ENCODE measurements around the gene FAM200C.

FAM200C gene

DNA sequence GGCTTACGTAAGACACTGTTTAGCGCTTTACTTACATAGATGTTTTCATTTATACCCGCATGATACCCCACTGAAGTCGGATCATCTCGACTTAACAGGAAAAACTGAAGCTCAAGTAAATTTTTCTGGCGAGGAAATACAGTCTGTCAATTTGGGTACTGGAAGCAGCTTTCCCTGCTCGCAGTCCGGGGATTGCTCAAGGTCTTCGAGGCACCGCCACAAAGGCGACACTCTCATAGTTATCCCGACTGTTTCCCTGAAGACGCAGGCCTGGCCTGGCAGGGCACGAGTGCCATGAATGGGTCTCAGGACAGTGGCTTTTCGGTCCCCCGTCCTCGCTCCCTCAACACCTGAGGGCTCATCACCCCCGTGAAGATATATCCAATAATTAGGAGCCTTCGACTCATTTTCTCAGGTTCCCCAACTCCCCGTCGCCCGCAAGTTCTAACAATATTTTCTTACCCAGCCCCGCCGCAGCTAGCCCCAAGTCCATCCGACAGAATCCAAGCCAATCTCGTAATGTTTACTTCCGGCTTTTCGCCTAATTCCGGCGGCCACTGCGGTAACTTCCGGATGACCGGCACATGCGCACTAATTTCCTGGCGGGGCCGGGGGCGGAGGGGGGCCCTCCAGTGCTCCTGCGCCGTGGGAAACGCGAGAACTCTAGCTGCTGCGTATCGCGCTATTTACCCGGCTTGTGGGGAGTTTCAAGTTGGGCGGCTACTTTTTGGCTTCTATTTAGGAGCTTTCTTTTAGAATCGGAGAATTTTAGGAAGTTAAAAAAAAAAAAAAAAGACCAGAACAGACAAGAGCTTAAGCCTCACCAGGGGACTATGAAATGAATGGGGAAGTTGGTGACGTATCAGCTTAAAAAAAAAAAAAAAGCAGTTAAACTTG, 19.0 kb upstream of the FAM200C start, which contains the start of gene SLU7:
Gene SLU7 (minus strand): TSS at position 521 of the 897 bp plus-strand sequence. CDS start 3,787 bp downstream, outside the sequence.
- Histone ChIP-seq H3K4me1 (ENCODE audit: control insufficient read depth, insufficient read depth, low read length) (peaks cover 27% of the 10 kb centered on the region), H3K27me3 (ENCODE audit: control insufficient read depth, insufficient read depth, low read length) (no peaks in the 10 kb centered on the region), H3K9ac (ENCODE audit: low read depth, low read length) (peak within 1 kb of the TSS; percentile 91), H3K9me3 (replicated peaks; ENCODE audit: low read length) (no peaks in the 10 kb centered on the region), H3K4me2 (ENCODE audit: low read length) (peak within 1 kb of the TSS; percentile 85), H3K4me3 (ENCODE audit: low read length) (peak within 1 kb of the TSS; percentile 82), H3K36me3 (ENCODE audit: insufficient read depth, low read length) (peaks cover 9% of the 10 kb centered on the region)

DNA sequence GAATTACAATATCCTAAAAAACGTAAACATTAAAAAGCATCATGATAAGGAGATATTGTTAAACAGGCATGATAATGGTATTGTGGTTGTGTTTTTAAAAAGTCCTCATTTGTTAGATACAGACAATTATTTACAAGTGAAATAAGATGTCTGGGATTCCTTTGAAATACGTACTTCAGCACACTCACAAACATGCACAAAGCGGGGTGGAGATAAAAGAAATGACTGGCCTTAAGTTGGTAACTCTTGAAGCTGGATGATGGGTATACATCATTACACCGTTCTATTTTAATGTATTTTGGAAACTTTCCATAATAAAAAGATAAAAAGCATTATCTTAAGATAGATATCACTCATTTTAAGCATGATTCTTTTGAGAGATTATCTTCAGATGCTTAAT, 1.0 kb downstream of the FAM200C start:
- peak overlapping the region; percentile 85 for H3K4me3 ChIP-seq (ENCODE audit: low read length)
- peaks cover 19% of the 10 kb centered on the region for H3K36me3 ChIP-seq (ENCODE audit: insufficient read depth, low read length)
- H3K4me1 ChIP-seq (ENCODE audit: control insufficient read depth, insufficient read depth, low read length): peaks cover 8% of the 10 kb centered on the region
- no peaks in the 10 kb centered on the region for H3K27me3 ChIP-seq (ENCODE audit: control insufficient read depth, insufficient read depth, low read length)
- no peaks in the 10 kb centered on the region for H3K9me3 ChIP-seq (replicated peaks; ENCODE audit: low read length)
- peak overlapping the region; percentile 94 for H3K4me2 ChIP-seq (ENCODE audit: low read length)
- peak overlapping the region; percentile 98 for H3K9ac ChIP-seq (ENCODE audit: low read depth, low read length)

DNA sequence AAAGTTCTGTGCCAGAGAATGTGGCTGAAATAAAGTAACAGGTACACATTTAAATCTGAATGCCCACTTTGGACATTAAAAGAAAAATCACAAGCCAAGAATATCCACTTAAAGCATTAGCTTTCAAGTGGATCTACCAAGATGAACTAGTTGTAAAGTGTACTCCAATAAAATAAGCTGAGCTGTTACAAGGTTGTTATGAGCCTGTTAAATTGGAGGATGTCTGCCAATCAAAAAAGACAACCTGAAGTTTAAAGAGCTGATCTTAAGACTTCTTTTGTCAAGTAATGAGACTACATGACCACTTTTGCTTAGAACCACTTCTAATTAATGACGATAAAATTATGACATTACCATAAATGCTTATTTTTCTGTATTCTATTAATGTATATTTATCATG, 2.4 kb downstream of the FAM200C start:
- Histone ChIP-seq H3K4me1 (ENCODE audit: control insufficient read depth, insufficient read depth, low read length) (peaks cover 8% of the 10 kb centered on the region), H3K4me2 (ENCODE audit: low read length) (no peak overlapping the region), H3K9me3 (replicated peaks; ENCODE audit: low read length) (no peaks in the 10 kb centered on the region), H3K36me3 (ENCODE audit: insufficient read depth, low read length) (peaks cover 9% of the 10 kb centered on the region), H3K4me3 (ENCODE audit: low read length) (no peak overlapping the region), H3K9ac (ENCODE audit: low read depth, low read length) (no peak overlapping the region), H3K27me3 (ENCODE audit: control insufficient read depth, insufficient read depth, low read length) (no peaks in the 10 kb centered on the region)

DNA sequence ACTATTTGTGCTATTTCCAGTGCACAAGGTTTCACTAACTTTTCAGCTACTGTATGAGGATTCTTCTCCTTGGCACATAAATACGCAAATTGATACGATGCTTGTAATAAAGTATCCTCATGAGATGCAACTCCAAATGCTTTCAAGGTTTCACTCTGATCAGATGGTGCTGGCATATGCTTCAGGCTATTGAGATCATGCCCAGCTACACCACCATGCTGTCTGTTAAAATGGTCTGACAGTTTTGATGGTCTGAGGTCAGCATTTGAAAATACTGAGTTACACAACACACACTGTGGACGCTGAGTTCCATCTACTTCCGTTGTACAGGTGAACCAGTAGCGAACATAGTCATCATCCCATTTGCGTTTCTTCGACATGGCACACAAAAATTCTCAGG, 4.7 kb downstream of the FAM200C start:
- Histone ChIP-seq H3K36me3 (ENCODE audit: insufficient read depth, low read length) (peaks cover 5% of the 10 kb centered on the region), H3K4me3 (ENCODE audit: low read length) (no peak overlapping the region), H3K4me2 (ENCODE audit: low read length) (no peak overlapping the region), H3K27me3 (ENCODE audit: control insufficient read depth, insufficient read depth, low read length) (no peaks in the 10 kb centered on the region), H3K9ac (ENCODE audit: low read depth, low read length) (no peak overlapping the region), H3K9me3 (replicated peaks; ENCODE audit: low read length) (no peaks in the 10 kb centered on the region), H3K4me1 (ENCODE audit: control insufficient read depth, insufficient read depth, low read length) (peaks cover 4% of the 10 kb centered on the region)

DNA sequence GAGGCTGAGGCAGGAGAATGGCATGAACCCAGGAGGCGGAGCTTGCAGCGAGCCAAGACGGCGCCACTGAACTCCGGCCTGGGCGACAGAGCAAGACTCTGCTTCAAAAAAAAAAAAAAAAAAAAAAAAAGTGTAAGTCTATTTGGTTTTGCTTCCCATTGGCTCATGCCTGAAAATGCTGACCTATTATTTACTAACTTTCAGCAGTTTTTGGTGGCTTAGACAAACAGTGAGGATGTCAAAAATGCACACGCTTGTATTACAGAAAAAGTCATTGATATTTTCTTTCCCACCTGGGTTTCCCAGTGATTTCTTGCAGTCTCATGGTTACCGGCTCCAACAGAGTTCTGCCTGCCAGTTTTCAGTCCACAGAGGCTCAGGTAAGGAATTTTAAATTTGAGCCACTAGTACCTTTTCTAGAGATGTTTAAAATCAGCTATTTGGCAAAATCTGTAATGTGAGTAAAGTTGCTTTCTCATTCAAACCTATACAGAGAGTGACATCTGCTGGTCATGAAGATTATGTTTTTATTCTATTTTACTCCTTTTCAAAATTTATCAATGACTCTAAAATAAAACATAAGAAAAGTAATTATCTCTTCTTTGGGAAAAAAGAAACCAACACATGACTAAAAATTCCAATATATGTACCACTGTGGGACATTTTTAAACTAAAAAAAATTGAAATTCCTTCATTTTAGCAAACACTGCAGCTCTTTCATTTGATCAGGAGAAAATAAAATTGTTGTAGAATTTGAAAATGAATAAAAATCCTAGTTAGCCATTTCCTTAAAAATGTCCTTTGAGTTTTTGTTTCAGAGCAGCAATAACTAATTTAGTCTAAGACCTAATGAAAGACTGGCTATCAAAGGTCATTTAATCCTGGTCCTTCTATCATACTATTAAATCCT, 8.8 kb downstream of the FAM200C start:
- peaks cover 5% of the 10 kb centered on the region for H3K9me3 ChIP-seq (replicated peaks; ENCODE audit: low read length)
- H3K36me3 ChIP-seq (ENCODE audit: insufficient read depth, low read length): peaks cover 5% of the 10 kb centered on the region
- H3K4me3 ChIP-seq (ENCODE audit: low read length): no peak overlapping the region
- H3K9ac ChIP-seq (ENCODE audit: low read depth, low read length): no peak overlapping the region
- no peaks in the 10 kb centered on the region for H3K4me1 ChIP-seq (ENCODE audit: control insufficient read depth, insufficient read depth, low read length)
- no peaks in the 10 kb centered on the region for H3K27me3 ChIP-seq (ENCODE audit: control insufficient read depth, insufficient read depth, low read length)
- no peak overlapping the region for H3K4me2 ChIP-seq (ENCODE audit: low read length)

DNA sequence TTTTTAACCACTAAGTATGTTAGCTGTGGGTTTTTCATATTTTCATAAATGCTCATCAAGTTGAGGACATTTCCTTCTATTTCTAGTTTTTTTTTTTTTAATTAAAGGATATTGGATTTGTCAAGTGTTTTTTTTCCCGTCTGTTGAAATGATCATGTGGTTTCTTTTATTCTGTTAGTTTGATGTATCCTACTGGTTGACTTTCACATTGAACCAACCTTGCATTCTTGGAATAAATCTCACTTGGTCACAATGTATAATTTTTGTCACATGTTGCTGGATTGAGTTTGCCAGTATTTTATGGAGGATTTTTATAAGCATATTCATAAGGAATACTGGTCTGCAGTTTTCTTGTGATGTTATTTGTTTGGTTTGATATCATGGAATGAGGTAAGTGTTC, 12.4 kb downstream of the FAM200C start:
- Histone ChIP-seq H3K4me2 (ENCODE audit: low read length) (no peak overlapping the region), H3K9me3 (replicated peaks; ENCODE audit: low read length) (peaks cover 5% of the 10 kb centered on the region), H3K9ac (ENCODE audit: low read depth, low read length) (no peak overlapping the region), H3K4me1 (ENCODE audit: control insufficient read depth, insufficient read depth, low read length) (no peaks in the 10 kb centered on the region), H3K27me3 (ENCODE audit: control insufficient read depth, insufficient read depth, low read length) (no peaks in the 10 kb centered on the region), H3K36me3 (ENCODE audit: insufficient read depth, low read length) (no peaks in the 10 kb centered on the region), H3K4me3 (ENCODE audit: low read length) (no peak overlapping the region)

DNA sequence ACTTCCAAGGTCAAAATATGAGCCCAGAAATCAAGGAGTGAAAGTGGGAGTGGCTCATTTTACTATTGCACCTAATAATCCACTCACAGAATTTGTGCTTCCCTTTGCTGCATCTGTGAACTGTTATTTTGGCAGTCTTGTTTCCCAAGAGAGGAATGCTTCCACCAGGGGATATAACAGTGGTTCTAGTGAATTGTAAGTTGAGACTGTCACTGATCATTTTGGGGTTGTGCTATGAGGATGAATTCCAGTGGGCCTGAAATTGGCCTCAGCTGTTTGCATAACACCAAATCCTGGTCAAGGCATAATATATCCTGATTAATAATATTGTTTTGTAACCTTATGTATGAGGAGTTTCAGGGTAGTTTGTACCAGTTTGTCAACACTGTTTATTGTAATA, 14.4 kb downstream of the FAM200C start:
- Histone ChIP-seq H3K9me3 (replicated peaks; ENCODE audit: low read length) (peaks cover 5% of the 10 kb centered on the region), H3K4me1 (ENCODE audit: control insufficient read depth, insufficient read depth, low read length) (no peaks in the 10 kb centered on the region), H3K4me3 (ENCODE audit: low read length) (no peak overlapping the region), H3K4me2 (ENCODE audit: low read length) (no peak overlapping the region), H3K36me3 (ENCODE audit: insufficient read depth, low read length) (no peaks in the 10 kb centered on the region), H3K9ac (ENCODE audit: low read depth, low read length) (no peak overlapping the region), H3K27me3 (ENCODE audit: control insufficient read depth, insufficient read depth, low read length) (no peaks in the 10 kb centered on the region)

DNA sequence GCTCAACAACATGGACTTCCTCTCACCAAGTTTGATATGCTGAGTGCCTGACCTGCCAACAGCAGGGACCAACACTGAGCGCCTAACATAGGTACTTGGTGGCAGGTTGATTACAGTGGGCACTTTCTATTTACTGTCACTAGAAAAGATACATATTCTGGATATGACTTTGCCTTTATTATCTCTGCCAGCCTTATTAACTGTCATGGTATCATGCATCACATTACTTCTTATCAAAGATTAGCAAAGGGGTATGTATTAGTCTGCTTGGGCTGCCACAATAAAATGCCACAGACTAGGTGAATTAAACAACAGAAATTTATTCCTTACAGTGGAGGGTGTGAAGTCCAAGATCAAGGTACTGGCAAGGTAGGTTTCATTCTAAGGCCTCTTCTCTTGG, 15.2 kb downstream of the FAM200C start:
- no peak overlapping the region for H3K9ac ChIP-seq (ENCODE audit: low read depth, low read length)
- H3K27me3 ChIP-seq (ENCODE audit: control insufficient read depth, insufficient read depth, low read length): no peaks in the 10 kb centered on the region
- H3K9me3 ChIP-seq (replicated peaks; ENCODE audit: low read length): peaks cover 5% of the 10 kb centered on the region
- H3K4me1 ChIP-seq (ENCODE audit: control insufficient read depth, insufficient read depth, low read length): no peaks in the 10 kb centered on the region
- no peak overlapping the region for H3K4me3 ChIP-seq (ENCODE audit: low read length)
- H3K36me3 ChIP-seq (ENCODE audit: insufficient read depth, low read length): no peaks in the 10 kb centered on the region
- no peak overlapping the region for H3K4me2 ChIP-seq (ENCODE audit: low read length)

DNA sequence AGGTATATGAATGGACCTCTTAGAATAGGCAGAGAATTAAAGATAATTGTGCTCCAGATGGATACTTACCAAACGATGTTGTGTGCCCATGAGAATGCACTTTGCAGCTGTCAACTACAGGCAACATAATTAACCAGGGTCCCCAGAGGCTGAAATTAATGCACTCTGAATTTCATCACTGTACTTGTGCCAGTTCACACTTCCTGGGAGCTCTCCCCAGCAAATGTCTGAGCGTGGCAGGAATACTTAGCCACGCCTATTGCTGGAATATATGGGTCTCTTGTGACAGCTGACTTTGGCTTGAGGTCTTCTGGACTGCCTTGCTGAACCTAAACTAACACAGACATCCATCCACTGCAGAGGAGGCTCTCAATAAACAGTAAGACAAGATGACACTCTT, 17.5 kb downstream of the FAM200C start:
- H3K9ac ChIP-seq (ENCODE audit: low read depth, low read length): no peak overlapping the region
- no peaks in the 10 kb centered on the region for H3K9me3 ChIP-seq (replicated peaks; ENCODE audit: low read length)
- no peak overlapping the region for H3K4me3 ChIP-seq (ENCODE audit: low read length)
- no peaks in the 10 kb centered on the region for H3K4me1 ChIP-seq (ENCODE audit: control insufficient read depth, insufficient read depth, low read length)
- no peaks in the 10 kb centered on the region for H3K27me3 ChIP-seq (ENCODE audit: control insufficient read depth, insufficient read depth, low read length)
- no peak overlapping the region for H3K4me2 ChIP-seq (ENCODE audit: low read length)
- no peaks in the 10 kb centered on the region for H3K36me3 ChIP-seq (ENCODE audit: insufficient read depth, low read length)

DNA sequence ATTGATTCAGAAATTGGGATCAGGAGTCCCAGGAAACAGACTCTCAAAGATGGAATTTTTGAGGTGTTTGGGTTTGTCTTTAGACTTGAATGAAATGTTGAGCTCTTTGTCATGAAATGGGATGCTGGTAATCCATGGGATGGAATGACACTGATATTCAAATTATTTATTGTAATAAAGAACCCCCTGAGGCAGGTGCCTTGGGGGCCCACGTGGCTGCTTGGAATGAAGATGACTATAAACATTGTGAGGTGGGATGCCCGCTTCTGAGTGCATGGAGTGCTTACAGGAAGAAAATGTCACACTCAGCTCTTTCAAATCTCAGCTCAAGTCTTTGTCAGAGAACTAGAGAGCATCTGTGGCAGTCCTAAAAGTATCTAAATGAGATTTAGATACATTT, 19.8 kb downstream of the FAM200C start:
- H3K9ac ChIP-seq (ENCODE audit: low read depth, low read length): no peak overlapping the region
- no peaks in the 10 kb centered on the region for H3K9me3 ChIP-seq (replicated peaks; ENCODE audit: low read length)
- H3K36me3 ChIP-seq (ENCODE audit: insufficient read depth, low read length): no peaks in the 10 kb centered on the region
- H3K4me3 ChIP-seq (ENCODE audit: low read length): no peak overlapping the region
- H3K27me3 ChIP-seq (ENCODE audit: control insufficient read depth, insufficient read depth, low read length): peaks cover 5% of the 10 kb centered on the region
- H3K4me2 ChIP-seq (ENCODE audit: low read length): no peak overlapping the region
- H3K4me1 ChIP-seq (ENCODE audit: control insufficient read depth, insufficient read depth, low read length): no peaks in the 10 kb centered on the region

DNA sequence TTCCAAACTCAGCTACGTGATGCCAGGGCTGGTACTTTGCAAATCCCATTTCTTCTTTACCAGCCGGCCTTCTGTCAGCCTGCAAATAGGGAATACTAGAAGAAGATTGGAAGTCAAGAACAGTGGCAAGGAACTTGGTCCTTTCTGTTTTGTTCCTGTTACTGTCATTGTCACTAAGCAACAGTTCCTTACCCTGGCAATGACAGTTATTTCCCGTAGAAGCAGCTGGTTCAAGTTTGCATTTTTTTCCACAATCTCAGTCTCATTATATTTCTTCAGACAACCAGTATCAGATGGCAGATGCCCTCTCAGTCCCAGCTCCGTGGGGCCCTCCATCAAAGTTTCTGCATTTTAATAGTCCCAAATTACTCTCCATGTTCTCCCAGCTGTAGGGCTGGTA, 20.3 kb downstream of the FAM200C start:
- no peaks in the 10 kb centered on the region for H3K36me3 ChIP-seq (ENCODE audit: insufficient read depth, low read length)
- no peak overlapping the region for H3K9ac ChIP-seq (ENCODE audit: low read depth, low read length)
- H3K4me3 ChIP-seq (ENCODE audit: low read length): no peak overlapping the region
- H3K27me3 ChIP-seq (ENCODE audit: control insufficient read depth, insufficient read depth, low read length): peaks cover 10% of the 10 kb centered on the region
- H3K4me1 ChIP-seq (ENCODE audit: control insufficient read depth, insufficient read depth, low read length): no peaks in the 10 kb centered on the region
- no peak overlapping the region for H3K4me2 ChIP-seq (ENCODE audit: low read length)
- H3K9me3 ChIP-seq (replicated peaks; ENCODE audit: low read length): no peaks in the 10 kb centered on the region
